ENCODE results near the gene CTRL.

DNA sequence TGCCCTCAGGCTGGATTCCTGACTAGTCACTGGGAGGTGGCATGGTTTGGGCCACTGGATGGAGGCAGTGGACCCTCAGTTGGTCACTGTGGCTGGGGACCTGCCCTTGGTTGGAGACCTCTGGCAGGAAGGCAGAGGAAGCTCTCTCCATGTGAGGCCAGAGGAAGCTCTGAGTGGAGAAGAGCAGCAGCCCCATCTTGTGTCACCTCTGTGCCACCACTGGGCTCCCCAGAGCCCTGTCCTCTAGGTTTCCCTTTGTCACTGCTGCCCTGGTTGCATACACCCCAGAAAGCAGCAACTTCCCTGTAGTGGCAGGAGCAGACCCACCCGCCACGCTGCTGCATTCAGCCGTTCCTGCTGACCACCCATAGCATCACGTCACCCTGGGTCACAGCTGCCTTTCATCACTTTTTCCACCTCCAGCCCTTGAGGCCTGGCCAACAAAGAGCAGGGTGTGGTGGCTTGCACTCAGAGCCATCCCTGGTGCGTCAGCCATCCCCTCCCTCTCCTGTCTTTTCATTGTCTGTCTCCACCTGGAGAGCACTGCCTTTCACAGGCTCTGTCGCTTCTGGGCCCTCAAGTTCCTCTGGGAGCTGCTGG lies 11.9 kb downstream of the CTRL start:
- TF ChIP-seq POLR2A (IDR thresholded peaks at IDR 0.05; ENCODE audit: low read depth, low read length) (no peak), POLR2AphosphoS5 (IDR thresholded peaks at IDR 0.05; ENCODE audit: low read depth, low read length) (no peak)

Measured in GM12892 (cell line).